OCI-LY7 (cell line): ENCODE measurements around the gene OSBP. TPM values are rescaled to one million over a fixed set of nuclear protein-coding genes. Genes with fewer than 3 reads are reported as not detected.

Source experiments
- BruUV-seq: library from RNA; stranded (reverse); fragments of 400-500 nt; replicated peaks from 2 replicates; lab custom pipeline; 2021; lab: Mats Ljungman, UMichigan
- CTCF ChIA-PET: fragments of 300-600 bp; sonication (Branson Sonifier 250); formaldehyde crosslinking; loops from one replicate; lab custom pipeline; 2022; ENCODE audit warnings: antibody characterized with exemption; ENCODE audit not compliant: unreplicated experiment; lab: Charles Lee
- POLR2A ChIA-PET: fragments of 300-600 bp; sonication (Branson Sonifier 250); formaldehyde crosslinking; loops from one replicate; lab custom pipeline; 2022; ENCODE audit warnings: antibody characterized with exemption; lab: Charles Lee
- DNase-seq: peaks from one replicate; pipeline ENCODE4 v3.0.0-alpha.2; 2015; ENCODE audit warnings: low spot score
- H2AFZ ChIP-seq: fragments of 200-600 bp; sonication (generic), shearing (Covaris generic); 2 replicates; pipeline ENCODE4 v1.6.1; 2014; ENCODE audit warnings: mild to moderate bottlenecking, antibody characterized with exemption, low read length, moderate library complexity
- H3K27ac ChIP-seq: fragments of 200-600 bp; sonication (generic); 2 replicates; pipeline ENCODE4 v1.5.1; 2014; ENCODE audit warnings: mixed run types, low read depth, mild to moderate bottlenecking, moderate library complexity, low read length, inconsistent platforms; ENCODE audit not compliant: poor library complexity, severe bottlenecking
- H3K36me3 ChIP-seq: fragments of 200-600 bp; sonication (generic); 2 replicates; pipeline ENCODE4 v1.6.1; 2014; ENCODE audit warnings: mild to moderate bottlenecking, antibody characterized with exemption, low read length, moderate library complexity, mixed read lengths; ENCODE audit not compliant: insufficient read depth
- H3K4me1 ChIP-seq: fragments of 200-600 bp; sonication (generic); 2 replicates; pipeline ENCODE4 v1.5.1; 2014; ENCODE audit warnings: mild to moderate bottlenecking, low read length; ENCODE audit not compliant: insufficient read depth, poor library complexity, severe bottlenecking
- H3K4me2 ChIP-seq: fragments of 200-600 bp; sonication (generic); 2 replicates; pipeline ENCODE4 v1.6.1; 2014; ENCODE audit warnings: mild to moderate bottlenecking, low read length
- H3K4me3 ChIP-seq: fragments of 200-600 bp; sonication (generic); 2 replicates; pipeline ENCODE4 v1.5.1; 2014; ENCODE audit warnings: mild to moderate bottlenecking, low read depth, low read length; ENCODE audit not compliant: poor library complexity, severe bottlenecking
- H3K79me2 ChIP-seq: fragments of 200-600 bp; sonication (generic); 2 replicates; pipeline ENCODE4 v1.6.1; 2016; ENCODE audit warnings: low read depth, mild to moderate bottlenecking, low read length, moderate library complexity, mixed read lengths; ENCODE audit not compliant: insufficient read depth
- H3K9me2 ChIP-seq: fragments of 200-600 bp; sonication (generic); 2 replicates; pipeline ENCODE4 v1.6.1; 2016; ENCODE audit warnings: mild to moderate bottlenecking, low read length, mixed read lengths; ENCODE audit not compliant: insufficient read depth
- H3K9me3 ChIP-seq: fragments of 200-600 bp; sonication (generic); 2 replicates; pipeline ENCODE4 v1.6.1; 2014; ENCODE audit warnings: mild to moderate bottlenecking, mixed run types, low read length, mixed read lengths
- H4K20me1 ChIP-seq: fragments of 200-600 bp; sonication (generic); 2 replicates; pipeline ENCODE4 v1.6.1; 2014; ENCODE audit warnings: mild to moderate bottlenecking, antibody characterized with exemption, low read length, moderate library complexity, mixed read lengths; ENCODE audit not compliant: insufficient read depth
- CTCF ChIP-seq: fragments of 200-600 bp; sonication (generic); conservative IDR thresholded peaks from 2 replicates; pipeline ENCODE4 v1.5.1; 2014; ENCODE audit warnings: mild to moderate bottlenecking, antibody characterized with exemption, low read length, moderate library complexity, mixed read lengths
- EZH2phosphoT487 ChIP-seq: fragments of 200-600 bp; sonication (generic); IDR thresholded peaks from 2 replicates; pipeline ENCODE4 v1.6.1; 2018; ENCODE audit warnings: low read depth, borderline replicate concordance, mild to moderate bottlenecking, mixed run types, antibody characterized with exemption, low read length, moderate library complexity, mixed read lengths
- intact Hi-C: fragments of 100-400 bp; cut with micrococcal nuclease; formaldehyde crosslinking; loops from one replicate; pipeline ENCODE4 v1.10.0; 2022; ENCODE audit not compliant: unreplicated experiment
- total RNA-seq, 2 experiments: library from RNA; depleted of rRNA in 1 of 2; stranded (reverse); fragments of >200 nt in 1 of 2; shearing (Covaris generic) in 1 of 2; gene quantifications; 2 replicates each; pipeline ENCODE4 v1.2.3, GENCODE V29; 2014 to 2022

OSBP gene
- total RNA-seq, 2 experiments from 2014 or later, result 19.2 to 44.6 TPM

- ChIA-PET CTCF (no interaction called here), POLR2A (interaction anchor here (0.6 to 0.7 kb wide), 2 partner anchors 97 to 258 kb away, joined by 3 read pairs; no protein-coding TSS in a partner anchor)
- no peak for DNase-seq
- Histone ChIP-seq H3K4me1 (peaks cover 42% of the 10 kb centered on the region), H4K20me1 (no peaks in the 10 kb centered on the region), H3K79me2 (no peaks in the 10 kb centered on the region), H3K27ac (no peak overlapping the region), H3K4me3 (no peak overlapping the region), H3K36me3 (no peaks in the 10 kb centered on the region), H3K9me2 (no peaks in the 10 kb centered on the region), H3K9me3 (no peaks in the 10 kb centered on the region), H2AFZ (no peak overlapping the region), H3K4me2 (no peak overlapping the region)
- BruUV-seq, result no TSS peak
- intact Hi-C loops, result loop anchor here (5.0 kb wide), 2 partner anchors 259 to 281 kb away; partner anchors contain the start of gene MRPL16
- TF ChIP-seq CTCF, result no peak
- TF ChIP-seq EZH2phosphoT487, result no peak
These were observed 62.7 kb downstream of the OSBP start for GRCh38 chr11:59552844-59553243.

- peak overlapping the region; percentile 99 for H2AFZ ChIP-seq
- intact Hi-C loops, result loop anchor here (1.0 to 5.0 kb wide), 5 partner anchors 8 to 973 kb away; partner anchors contain the start of genes MRPL16, PATL1 and ZFP91
- ChIA-PET POLR2A (interaction anchor here (0.7 to 1.2 kb wide), 2 partner anchors 117 to 259 kb away, joined by 3 read pairs; partner anchors contain the start of gene PATL1), CTCF (no interaction called here)
- peak overlapping the region; percentile 72 for H3K4me3 ChIP-seq
- peak overlapping the region; percentile 87 for H3K4me2 ChIP-seq
- no peaks in the 10 kb centered on the region for H3K9me2 ChIP-seq
- DNase-seq, result peak; percentile 43
- peak overlapping the region; percentile 91 for H3K27ac ChIP-seq
- TF ChIP-seq EZH2phosphoT487, result no peak
- TF ChIP-seq CTCF, result no peak
- H3K4me1 ChIP-seq, result peaks cover 37% of the 10 kb centered on the region
- no peaks in the 10 kb centered on the region for H4K20me1 ChIP-seq
- no peaks in the 10 kb centered on the region for H3K9me3 ChIP-seq
- no peaks in the 10 kb centered on the region for H3K36me3 ChIP-seq
- no TSS peak for BruUV-seq
- H3K79me2 ChIP-seq, result no peaks in the 10 kb centered on the region
These were observed 63.7 kb downstream of the OSBP start for GRCh38 chr11:59551659-59552521.
